HG03354 (cell line): ENCODE results near the gene PRIMPOL.

Experiments
- ATAC-seq: cut with Tn5 transposase; IDR thresholded peaks from one replicate; pipeline ENCODE4 v1.9.1; 2021; ENCODE audit warnings: mild to moderate bottlenecking; ENCODE audit not compliant: unreplicated experiment, poor library complexity, severe bottlenecking

PRIMPOL gene

DNA sequence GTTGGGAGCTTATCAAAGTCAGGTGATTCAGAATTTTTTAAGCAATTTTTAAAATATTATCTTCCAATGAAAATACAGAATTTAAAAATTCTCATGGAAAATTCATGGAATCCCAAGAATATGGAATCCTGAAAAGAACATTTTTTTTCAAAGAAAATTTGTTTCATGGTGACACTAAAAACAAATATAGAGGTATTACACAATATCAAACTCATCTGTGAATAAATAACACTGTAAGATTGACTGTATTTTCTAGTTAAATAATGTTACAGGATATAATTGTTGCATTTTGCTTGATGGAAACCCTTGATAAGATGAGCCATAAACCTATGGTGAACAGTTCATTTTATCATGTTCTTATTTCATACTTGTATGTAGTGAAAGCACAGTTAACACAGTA, 11.4 kb downstream of the PRIMPOL start:
- no peak for ATAC-seq

GRCh38 chr4:184662236-184662635, 12.7 kb downstream of the PRIMPOL start:
- ATAC-seq = no peak

- ATAC-seq = peak; percentile 71
Measured at GRCh38 chr4:184664445-184665210, 15.1 kb downstream of the PRIMPOL start.

- no peak for ATAC-seq
Measured at GRCh38 chr4:184666670-184667069, 17.1 kb downstream of the PRIMPOL start.

- no peak for ATAC-seq
Measured at GRCh38 chr4:184668096-184668495, 18.6 kb downstream of the PRIMPOL start.

- ATAC-seq = peak; percentile 58
Measured at GRCh38 chr4:184668511-184669114, 19.1 kb downstream of the PRIMPOL start.

- no peak for ATAC-seq
Measured at GRCh38 chr4:184669251-184669650, 19.7 kb downstream of the PRIMPOL start.

DNA sequence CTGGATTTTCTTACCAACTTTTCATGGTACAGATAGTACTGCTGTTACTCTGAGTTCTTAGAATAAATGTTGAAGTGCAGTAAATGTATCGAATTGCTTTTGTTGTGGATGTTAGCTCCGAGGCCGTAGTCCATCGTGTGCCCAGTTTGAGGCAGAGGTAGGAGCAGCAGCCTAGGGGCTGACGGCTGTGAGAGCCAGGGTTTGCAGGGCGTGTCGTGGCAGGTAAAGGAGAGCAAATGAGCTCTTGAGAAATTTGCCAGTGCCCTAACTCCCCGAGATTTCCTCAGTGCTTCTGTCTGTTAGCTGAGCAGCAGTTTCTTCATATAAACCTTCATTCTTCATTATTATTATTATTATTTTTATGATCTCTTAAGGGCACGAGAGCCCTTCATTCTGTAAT, 21.6 kb downstream of the PRIMPOL start:
- no peak for ATAC-seq

DNA sequence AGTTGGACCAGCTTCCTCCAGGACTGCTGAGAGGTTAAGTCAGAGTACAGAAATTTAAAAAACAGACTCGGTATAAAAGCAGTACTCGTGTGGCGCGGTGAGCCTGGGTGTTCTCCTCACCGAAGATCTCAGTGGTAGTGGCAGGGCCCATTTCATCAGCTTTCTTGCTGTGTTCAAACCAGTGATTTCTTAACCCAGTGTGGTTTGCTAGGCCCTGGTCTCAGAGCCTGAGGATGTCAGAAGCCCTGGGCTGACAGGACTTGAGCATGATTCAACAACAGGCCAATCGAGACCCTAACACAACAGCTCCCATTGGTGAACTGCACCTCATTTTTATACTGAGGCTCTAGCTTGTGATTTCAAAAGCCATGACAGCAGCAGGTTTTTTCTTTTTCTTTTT, 23.2 kb downstream of the PRIMPOL start:
- ATAC-seq = no peak

DNA sequence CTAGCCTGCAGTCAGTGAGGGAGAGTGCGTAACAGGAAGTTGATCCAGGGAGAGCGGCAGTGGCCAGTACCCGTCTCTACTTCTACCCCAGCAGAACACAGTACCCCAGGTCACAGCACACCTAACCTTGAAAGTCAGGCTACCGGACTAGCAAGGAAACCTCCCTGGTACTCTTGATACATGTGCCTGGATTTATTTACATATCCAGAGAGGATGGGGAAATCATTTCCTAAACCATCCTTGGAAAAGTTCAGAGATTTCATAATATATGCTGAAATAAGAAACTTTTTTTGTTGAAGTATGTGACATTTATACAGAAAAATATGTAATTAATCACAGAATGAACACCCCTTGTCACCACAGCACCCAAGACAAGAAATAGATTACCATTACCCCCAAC, 24.5 kb downstream of the PRIMPOL start:
- ATAC-seq = no peak

DNA sequence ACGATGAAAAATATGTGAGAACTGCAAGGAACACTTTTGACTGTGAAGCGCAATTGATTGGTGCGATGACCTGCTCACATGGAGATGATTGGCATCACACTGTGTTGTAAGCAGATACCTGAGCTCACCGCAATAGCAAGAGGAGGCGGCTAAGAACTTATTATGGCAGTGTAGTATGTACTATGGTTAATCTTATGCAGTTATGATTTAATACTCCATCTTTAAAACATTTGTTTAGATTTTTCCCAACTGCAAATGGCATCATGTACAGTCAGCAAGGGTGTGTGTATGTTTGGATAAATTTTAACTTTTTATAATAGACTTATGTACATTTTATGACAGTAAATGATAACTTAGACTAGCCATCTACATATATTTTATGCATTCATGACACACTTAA, 25.5 kb downstream of the PRIMPOL start:
- ATAC-seq = no peak

- ATAC-seq = no peak
Measured at GRCh38 chr4:184675821-184676492, 26.4 kb downstream of the PRIMPOL start.

DNA sequence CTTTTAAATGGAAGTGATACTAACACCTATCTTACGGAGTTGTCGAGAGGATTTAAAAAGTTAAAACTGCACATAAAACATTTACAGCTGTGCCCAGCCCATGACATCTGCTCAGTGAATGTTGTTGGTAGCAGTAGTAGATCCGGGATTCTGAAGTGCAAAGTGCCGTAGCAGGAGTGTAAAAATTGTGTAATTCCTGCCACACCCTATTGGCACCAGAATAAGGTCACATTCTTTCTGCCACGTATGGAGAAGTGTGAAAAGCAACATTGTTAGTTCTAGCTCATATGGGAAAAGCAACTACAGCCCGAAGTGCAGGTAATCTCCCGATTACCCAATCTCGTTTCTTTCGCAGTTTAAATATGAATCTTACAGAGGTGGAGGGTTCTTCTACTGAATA, 31.2 kb downstream of the PRIMPOL start:
- no peak for ATAC-seq

DNA sequence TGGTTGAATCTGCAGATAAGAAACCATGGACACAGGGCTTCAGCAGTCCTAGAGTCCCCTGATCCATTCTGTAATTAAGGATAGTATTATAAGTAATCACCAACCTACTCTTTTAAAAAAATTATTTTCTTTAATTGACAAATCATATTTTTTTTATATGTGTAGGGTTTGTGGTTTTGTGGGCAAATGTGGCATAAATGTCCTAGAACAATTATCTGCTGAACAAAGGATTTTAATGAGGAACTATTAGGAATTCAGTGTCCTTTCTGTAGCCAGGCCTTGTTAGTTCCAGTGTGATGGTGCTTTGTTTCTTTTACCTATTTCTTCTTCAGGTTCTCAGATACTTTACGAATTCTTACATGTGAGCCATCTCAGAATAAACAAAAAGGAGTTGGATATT, 32.4 kb downstream of the PRIMPOL start:
- no peak for ATAC-seq

DNA sequence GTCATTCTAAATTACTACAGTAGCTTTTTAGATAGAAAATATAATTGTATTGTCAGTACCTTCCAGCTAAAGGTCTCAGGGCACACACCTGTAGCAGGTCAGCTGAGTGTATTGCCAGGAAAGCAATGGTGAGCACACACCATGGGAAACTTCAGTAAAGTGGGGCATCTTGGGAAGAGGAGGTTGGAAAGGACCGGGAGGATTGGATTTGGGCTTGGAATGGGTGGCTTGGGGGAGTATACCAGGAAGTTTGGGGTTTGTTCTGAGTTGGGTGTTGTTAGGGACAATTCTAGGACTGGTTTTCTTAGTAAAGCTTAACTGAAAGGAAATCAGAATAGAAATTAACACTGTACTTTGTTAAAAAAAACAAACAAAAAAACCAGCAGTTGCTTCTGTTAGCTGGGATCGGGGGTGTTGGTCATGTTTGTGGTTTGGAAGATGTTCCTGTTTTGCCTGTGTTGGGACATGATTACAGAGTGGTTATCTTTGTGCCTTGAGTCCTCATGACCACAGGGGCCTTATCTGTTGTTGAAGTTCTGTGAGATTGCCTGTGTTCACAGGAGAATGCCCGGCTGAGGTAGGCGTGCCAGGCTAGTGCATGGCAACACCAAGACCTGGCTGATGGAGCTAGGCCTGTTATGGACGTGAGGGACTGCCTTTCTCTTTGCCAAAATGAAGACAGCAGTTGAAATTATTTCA, 35.1 kb downstream of the PRIMPOL start:
- ATAC-seq = no peak

DNA sequence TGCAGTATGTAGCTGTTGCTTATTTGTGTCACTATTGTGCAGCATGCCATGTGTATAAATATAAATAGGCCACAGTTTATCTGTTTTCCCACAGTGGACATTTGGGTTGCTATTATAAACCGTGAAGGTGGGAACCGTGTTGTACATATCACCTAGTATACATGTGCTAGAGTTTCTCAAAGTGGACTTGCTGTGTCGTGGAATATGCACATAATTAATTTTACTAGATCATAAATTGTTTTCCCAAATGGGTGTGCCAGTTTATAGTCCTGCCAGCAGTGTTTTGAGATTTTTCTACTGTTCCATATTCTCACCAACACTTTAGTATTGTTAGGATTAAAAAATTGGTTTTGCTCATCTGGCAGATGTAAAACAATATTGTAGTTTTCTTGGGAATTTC, 38.5 kb downstream of the PRIMPOL start:
- ATAC-seq = no peak

GRCh38 chr4:184688447-184688846, 38.9 kb downstream of the PRIMPOL start:
- ATAC-seq = no peak

DNA sequence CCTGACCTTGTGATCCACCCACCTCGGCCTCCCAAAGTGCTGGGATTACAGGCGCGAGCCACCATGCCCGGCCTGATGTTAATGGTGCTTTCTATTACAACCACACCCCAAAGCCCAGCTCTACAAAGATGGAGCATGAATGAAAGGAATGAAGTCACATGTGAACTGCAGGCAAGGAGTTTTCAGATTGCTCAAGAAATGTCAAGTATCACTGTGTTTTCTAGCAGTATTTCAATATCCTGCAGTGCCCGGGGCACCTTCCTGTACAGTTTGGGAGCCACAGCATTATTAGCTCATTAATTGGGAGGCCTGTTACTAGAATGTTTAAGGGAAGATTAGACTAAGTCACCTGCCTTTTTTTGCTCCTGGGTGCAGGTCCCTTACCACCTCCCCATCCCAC, 40.1 kb downstream of the PRIMPOL start:
- no peak for ATAC-seq

DNA sequence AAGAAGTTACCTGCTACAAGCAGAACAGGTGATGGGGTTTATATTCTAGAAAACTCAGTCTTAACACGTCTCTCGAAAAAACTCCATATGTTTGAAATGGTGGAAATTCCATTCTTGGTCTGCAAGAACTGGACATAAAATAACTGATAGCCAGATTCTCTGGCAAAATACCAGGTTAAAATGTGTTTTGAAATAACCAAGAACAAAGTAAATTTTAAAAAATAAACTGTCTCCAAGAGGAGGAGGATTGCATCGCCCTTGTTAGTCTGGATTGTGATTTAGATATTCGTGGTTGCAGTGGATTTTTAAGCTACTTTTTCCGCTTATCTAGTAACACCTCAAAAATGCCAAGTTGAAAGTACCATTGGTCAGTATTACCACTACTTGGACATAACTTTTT, 43.5 kb downstream of the PRIMPOL start:
- no peak for ATAC-seq

- ATAC-seq = no peak
Measured at GRCh38 chr4:184694412-184694956, 44.9 kb downstream of the PRIMPOL start.
